ENCODE measurements around the gene KDELR1.
"Not testable (repeated sequence)": the region's sequence is repeated elsewhere in the genome, so short reads cannot be mapped to it uniquely, and the experiment has no call there.

Gene KDELR1

GRCh38 chr19:48382286-48382685 is 9.1 kb downstream of the KDELR1 start:
- Histone ChIP-seq H3K9me3 (ENCODE audit: control insufficient read depth, low read length) (no peaks in the 10 kb centered on the region), H3K36me3 (ENCODE audit: control insufficient read depth, insufficient read depth, low read length, severe bottlenecking) (peaks cover 57% of the 10 kb centered on the region), H3K4me1 (ENCODE audit: control insufficient read depth, insufficient read depth, low read length) (peaks cover 2% of the 10 kb centered on the region), H3K4me3 (ENCODE audit: low read length) (no peak overlapping the region), H3K27me3 (replicated peaks; ENCODE audit: control insufficient read depth, insufficient read depth, low read length) (no peaks in the 10 kb centered on the region), H3K9ac (ENCODE audit: low read length) (no peak overlapping the region)
- no peak for DNase-seq (ENCODE audit: low read depth)

GRCh38 chr19:48381178-48381950 is 10.0 kb downstream of the KDELR1 start:
- no peak overlapping the region for H3K9ac ChIP-seq (ENCODE audit: low read length)
- no peak overlapping the region for H3K4me3 ChIP-seq (ENCODE audit: low read length)
- no peaks in the 10 kb centered on the region for H3K27me3 ChIP-seq (replicated peaks; ENCODE audit: control insufficient read depth, insufficient read depth, low read length)
- peaks cover 2% of the 10 kb centered on the region for H3K4me1 ChIP-seq (ENCODE audit: control insufficient read depth, insufficient read depth, low read length)
- H3K9me3 ChIP-seq (ENCODE audit: control insufficient read depth, low read length): no peaks in the 10 kb centered on the region
- DNase-seq (ENCODE audit: low read depth): no peak
- H3K36me3 ChIP-seq (ENCODE audit: control insufficient read depth, insufficient read depth, low read length, severe bottlenecking): peaks cover 48% of the 10 kb centered on the region

- Histone ChIP-seq H3K9me3 (ENCODE audit: control insufficient read depth, low read length) (no peaks in the 10 kb centered on the region), H3K4me1 (ENCODE audit: control insufficient read depth, insufficient read depth, low read length) (peaks cover 2% of the 10 kb centered on the region), H3K4me3 (ENCODE audit: low read length) (no peak overlapping the region), H3K27me3 (replicated peaks; ENCODE audit: control insufficient read depth, insufficient read depth, low read length) (no peaks in the 10 kb centered on the region), H3K36me3 (ENCODE audit: control insufficient read depth, insufficient read depth, low read length, severe bottlenecking) (peaks cover 25% of the 10 kb centered on the region), H3K9ac (ENCODE audit: low read length) (no peak overlapping the region)
- no peak for DNase-seq (ENCODE audit: low read depth)
Observed at GRCh38 chr19:48379058-48379457, 12.3 kb downstream of the KDELR1 start.

GRCh38 chr19:48378194-48378570 is 13.2 kb downstream of the KDELR1 start:
- DNase-seq (ENCODE audit: low read depth): no peak
- Histone ChIP-seq H3K36me3 (ENCODE audit: control insufficient read depth, insufficient read depth, low read length, severe bottlenecking) (peaks cover 17% of the 10 kb centered on the region), H3K4me3 (ENCODE audit: low read length) (no peak overlapping the region), H3K9ac (ENCODE audit: low read length) (no peak overlapping the region), H3K27me3 (replicated peaks; ENCODE audit: control insufficient read depth, insufficient read depth, low read length) (no peaks in the 10 kb centered on the region), H3K9me3 (ENCODE audit: control insufficient read depth, low read length) (no peaks in the 10 kb centered on the region), H3K4me1 (ENCODE audit: control insufficient read depth, insufficient read depth, low read length) (peaks cover 2% of the 10 kb centered on the region)

- Histone ChIP-seq H3K4me3 (ENCODE audit: low read length) (no peak overlapping the region), H3K27me3 (replicated peaks; ENCODE audit: control insufficient read depth, insufficient read depth, low read length) (no peaks in the 10 kb centered on the region), H3K36me3 (ENCODE audit: control insufficient read depth, insufficient read depth, low read length, severe bottlenecking) (no peaks in the 10 kb centered on the region), H3K9me3 (ENCODE audit: control insufficient read depth, low read length) (no peaks in the 10 kb centered on the region), H3K9ac (ENCODE audit: low read length) (no peak overlapping the region), H3K4me1 (ENCODE audit: control insufficient read depth, insufficient read depth, low read length) (no peaks in the 10 kb centered on the region)
- DNase-seq (ENCODE audit: low read depth): no peak
Observed at GRCh38 chr19:48373567-48373966, 17.8 kb downstream of the KDELR1 start.

GRCh38 chr19:48372904-48373303 is 18.4 kb downstream of the KDELR1 start:
- no peak overlapping the region for H3K4me3 ChIP-seq (ENCODE audit: low read length)
- no peak overlapping the region for H3K9ac ChIP-seq (ENCODE audit: low read length)
- no peak for DNase-seq (ENCODE audit: low read depth)
- no peaks in the 10 kb centered on the region for H3K27me3 ChIP-seq (replicated peaks; ENCODE audit: control insufficient read depth, insufficient read depth, low read length)
- H3K9me3 ChIP-seq (ENCODE audit: control insufficient read depth, low read length): no peaks in the 10 kb centered on the region
- H3K36me3 ChIP-seq (ENCODE audit: control insufficient read depth, insufficient read depth, low read length, severe bottlenecking): no peaks in the 10 kb centered on the region
- H3K4me1 ChIP-seq (ENCODE audit: control insufficient read depth, insufficient read depth, low read length): no peaks in the 10 kb centered on the region

GRCh38 chr19:48371771-48372170 is 19.6 kb downstream of the KDELR1 start:
- not testable (repeated sequence) for H3K9me3 ChIP-seq (ENCODE audit: control insufficient read depth, low read length); DNase-seq (ENCODE audit: low read depth)

GRCh38 chr19:48371367-48371766 is 20.0 kb downstream of the KDELR1 start:
- H3K36me3 ChIP-seq (ENCODE audit: control insufficient read depth, insufficient read depth, low read length, severe bottlenecking): no peaks in the 10 kb centered on the region
- DNase-seq (ENCODE audit: low read depth): no peak
- H3K9ac ChIP-seq (ENCODE audit: low read length): no peak overlapping the region
- H3K4me3 ChIP-seq (ENCODE audit: low read length): no peak overlapping the region
- no peaks in the 10 kb centered on the region for H3K4me1 ChIP-seq (ENCODE audit: control insufficient read depth, insufficient read depth, low read length)
- no peaks in the 10 kb centered on the region for H3K9me3 ChIP-seq (ENCODE audit: control insufficient read depth, low read length)
- no peaks in the 10 kb centered on the region for H3K27me3 ChIP-seq (replicated peaks; ENCODE audit: control insufficient read depth, insufficient read depth, low read length)

More at GRCh38 chr19:48371771-48372170, 19.6 kb downstream of the KDELR1 start:
- not testable (repeated sequence) for H3K36me3 ChIP-seq (ENCODE audit: control insufficient read depth, insufficient read depth, low read length, severe bottlenecking); H3K27me3 ChIP-seq (replicated peaks; ENCODE audit: control insufficient read depth, insufficient read depth, low read length); H3K9ac ChIP-seq (ENCODE audit: low read length); H3K4me3 ChIP-seq (ENCODE audit: low read length); H3K4me1 ChIP-seq (ENCODE audit: control insufficient read depth, insufficient read depth, low read length)

- H3K9me3 ChIP-seq (ENCODE audit: control insufficient read depth, low read length): no peaks in the 10 kb centered on the region
- DNase-seq (ENCODE audit: low read depth): no peak
- no peaks in the 10 kb centered on the region for H3K36me3 ChIP-seq (ENCODE audit: control insufficient read depth, insufficient read depth, low read length, severe bottlenecking)
- no peak overlapping the region for H3K4me3 ChIP-seq (ENCODE audit: low read length)
- no peaks in the 10 kb centered on the region for H3K27me3 ChIP-seq (replicated peaks; ENCODE audit: control insufficient read depth, insufficient read depth, low read length)
- no peaks in the 10 kb centered on the region for H3K4me1 ChIP-seq (ENCODE audit: control insufficient read depth, insufficient read depth, low read length)
- H3K9ac ChIP-seq (ENCODE audit: low read length): no peak overlapping the region
Observed at GRCh38 chr19:48370955-48371354, 20.4 kb downstream of the KDELR1 start.

GRCh38 chr19:48368936-48369335 is 22.4 kb downstream of the KDELR1 start:
- H3K9me3 ChIP-seq (ENCODE audit: control insufficient read depth, low read length): no peaks in the 10 kb centered on the region
- no peak overlapping the region for H3K9ac ChIP-seq (ENCODE audit: low read length)
- no peak overlapping the region for H3K4me3 ChIP-seq (ENCODE audit: low read length)
- no peaks in the 10 kb centered on the region for H3K36me3 ChIP-seq (ENCODE audit: control insufficient read depth, insufficient read depth, low read length, severe bottlenecking)
- no peaks in the 10 kb centered on the region for H3K4me1 ChIP-seq (ENCODE audit: control insufficient read depth, insufficient read depth, low read length)
- no peak for DNase-seq (ENCODE audit: low read depth)
- no peaks in the 10 kb centered on the region for H3K27me3 ChIP-seq (replicated peaks; ENCODE audit: control insufficient read depth, insufficient read depth, low read length)

GRCh38 chr19:48367855-48368254 is 23.5 kb downstream of the KDELR1 start:
- DNase-seq (ENCODE audit: low read depth): no peak
- Histone ChIP-seq H3K9me3 (ENCODE audit: control insufficient read depth, low read length) (no peaks in the 10 kb centered on the region), H3K36me3 (ENCODE audit: control insufficient read depth, insufficient read depth, low read length, severe bottlenecking) (no peaks in the 10 kb centered on the region)

GRCh38 chr19:48365602-48366001 is 25.7 kb downstream of the KDELR1 start:
- H3K27me3 ChIP-seq (replicated peaks; ENCODE audit: control insufficient read depth, insufficient read depth, low read length): no peaks in the 10 kb centered on the region
- H3K4me3 ChIP-seq (ENCODE audit: low read length): no peak overlapping the region
- no peaks in the 10 kb centered on the region for H3K36me3 ChIP-seq (ENCODE audit: control insufficient read depth, insufficient read depth, low read length, severe bottlenecking)

More at GRCh38 chr19:48367855-48368254, 23.5 kb downstream of the KDELR1 start:
- Histone ChIP-seq H3K4me3 (ENCODE audit: low read length) (no peak overlapping the region), H3K4me1 (ENCODE audit: control insufficient read depth, insufficient read depth, low read length) (peaks cover 4% of the 10 kb centered on the region), H3K27me3 (replicated peaks; ENCODE audit: control insufficient read depth, insufficient read depth, low read length) (no peaks in the 10 kb centered on the region), H3K9ac (ENCODE audit: low read length) (no peak overlapping the region)

More at GRCh38 chr19:48365602-48366001, 25.7 kb downstream of the KDELR1 start:
- Histone ChIP-seq H3K4me1 (ENCODE audit: control insufficient read depth, insufficient read depth, low read length) (peaks cover 4% of the 10 kb centered on the region), H3K9ac (ENCODE audit: low read length) (no peak overlapping the region), H3K9me3 (ENCODE audit: control insufficient read depth, low read length) (no peaks in the 10 kb centered on the region)
- DNase-seq (ENCODE audit: low read depth): no peak
